IMR-90 (cell line): ENCODE results near the gene TMTC1. TPM values are rescaled to one million over a fixed set of nuclear protein-coding genes. Genes with fewer than 3 reads are reported as not detected.

Experiments
- ATAC-seq: fragments of 200-7000 bp; cut with Tn5 transposase; 2 replicates; pipeline ENCODE4 v1.9.1; 2020; ENCODE audit warnings: low read depth, mild to moderate bottlenecking, moderate library complexity
- BruUV-seq: library from RNA; stranded (reverse); fragments of 400-500 nt; replicated peaks from 2 replicates; lab custom pipeline; 2021; lab: Mats Ljungman, UMichigan
- CTCF ChIA-PET: fragments of 300-600 bp; formaldehyde crosslinking; extraction: SDS; loops from one replicate; lab custom pipeline; 2021; ENCODE audit warnings: antibody characterized with exemption; lab: Yijun Ruan, JAX
- POLR2A ChIA-PET: fragments of 300-600 bp; sonication (Branson Sonifier 250); formaldehyde crosslinking; loops from one replicate; lab custom pipeline; 2022; ENCODE audit warnings: antibody characterized with exemption; ENCODE audit not compliant: unreplicated experiment; lab: Charles Lee
- DNase-seq: peaks from one replicate; pipeline ENCODE4 v3.0.0; 2013
- H2AFZ ChIP-seq: replicated peaks from 2 replicates; pipeline ENCODE3; 2013; ENCODE audit warnings: low read length, mild to moderate bottlenecking; ENCODE audit not compliant: poor library complexity
- H2AK5ac ChIP-seq: 2 replicates; pipeline ENCODE4 v1.6.1; 2013; ENCODE audit warnings: low read depth, low read length, inconsistent platforms
- H2AK9ac ChIP-seq: replicated peaks from 2 replicates; pipeline ENCODE3; 2013; ENCODE audit warnings: mild to moderate bottlenecking, low read depth, low read length, moderate library complexity; ENCODE audit not compliant: poor library complexity
- H2BK120ac ChIP-seq: 2 replicates; pipeline ENCODE4 v1.6.1; 2013; ENCODE audit warnings: low read depth, low read length, inconsistent platforms
- H2BK15ac ChIP-seq: 3 replicates; pipeline ENCODE4 v1.6.1; 2013; ENCODE audit warnings: low read depth, low read length, inconsistent platforms
- H2BK20ac ChIP-seq: 2 replicates; pipeline ENCODE4 v1.6.1; 2013; ENCODE audit warnings: low read depth, mild to moderate bottlenecking, inconsistent platforms, low read length, moderate library complexity
- H2BK5ac ChIP-seq: 2 replicates; pipeline ENCODE4 v1.6.1; 2013; ENCODE audit warnings: mild to moderate bottlenecking, low read depth, low read length, inconsistent platforms; ENCODE audit not compliant: poor library complexity, severe bottlenecking
- H3K14ac ChIP-seq: replicated peaks from 2 replicates; pipeline ENCODE4 v1.6.1; 2013; ENCODE audit warnings: low read depth, low read length, inconsistent platforms
- H3K18ac ChIP-seq: 2 replicates; pipeline ENCODE4 v1.6.1; 2013; ENCODE audit warnings: low read depth, low read length, control low read depth
- H3K23ac ChIP-seq: 2 replicates; pipeline ENCODE4 v1.6.1; 2013; ENCODE audit warnings: low read depth, low read length, inconsistent platforms
- H3K27ac ChIP-seq: 2 replicates; pipeline ENCODE4 v1.5.1; 2013; ENCODE audit warnings: mild to moderate bottlenecking, control low read depth, low read length; ENCODE audit not compliant: insufficient read depth
- H3K27me3 ChIP-seq: 2 replicates; pipeline ENCODE4 v1.6.1; 2013; ENCODE audit warnings: low read length; ENCODE audit not compliant: control insufficient read depth, insufficient read depth
- H3K36me3 ChIP-seq: 2 replicates; pipeline ENCODE4 v1.6.1; 2013; ENCODE audit warnings: low read length, mixed read lengths; ENCODE audit not compliant: control insufficient read depth, insufficient read depth
- H3K4ac ChIP-seq: 2 replicates; pipeline ENCODE4 v1.6.1; 2013; ENCODE audit warnings: low read depth, low read length, inconsistent platforms
- H3K4me1 ChIP-seq: 2 replicates; pipeline ENCODE4 v1.6.1; 2013; ENCODE audit warnings: low read length, mixed read lengths; ENCODE audit not compliant: control insufficient read depth, insufficient read depth
- H3K4me2 ChIP-seq: 2 replicates; pipeline ENCODE4 v1.6.1; 2013; ENCODE audit warnings: low read depth, mild to moderate bottlenecking, control low read depth, low read length, moderate library complexity
- H3K4me3 ChIP-seq: 2 replicates; pipeline ENCODE4 v1.5.1; 2013; ENCODE audit warnings: low read depth, mild to moderate bottlenecking, control low read depth, low read length, moderate library complexity; ENCODE audit not compliant: insufficient read depth
- H3K56ac ChIP-seq: 2 replicates; pipeline ENCODE4 v1.6.1; 2013; ENCODE audit warnings: low read length, inconsistent platforms; ENCODE audit not compliant: insufficient read depth; ENCODE audit errors: extremely low read depth
- H3K79me1 ChIP-seq, 2 experiments: 2 replicates each; pipeline ENCODE4 v1.6.1; 2013; ENCODE audit warnings: low read length in 2 of 2, inconsistent platforms in 1 of 2, low read depth in 1 of 2
- H3K9ac ChIP-seq: 2 replicates; pipeline ENCODE4 v1.6.1; 2013; ENCODE audit warnings: low read depth, low read length, control low read depth
- H3K9me1 ChIP-seq: 2 replicates; pipeline ENCODE4 v1.6.1; 2013; ENCODE audit warnings: low read length, inconsistent platforms; ENCODE audit not compliant: insufficient read depth
- H3K9me3 ChIP-seq: 2 replicates; pipeline ENCODE4 v1.6.1; 2013; ENCODE audit warnings: low read length; ENCODE audit not compliant: control insufficient read depth, insufficient read depth
- H4K20me1 ChIP-seq: 2 replicates; pipeline ENCODE4 v1.6.1; 2013; ENCODE audit warnings: low read length, inconsistent platforms; ENCODE audit not compliant: insufficient read depth
- H4K5ac ChIP-seq: 2 replicates; pipeline ENCODE4 v1.6.1; 2013; ENCODE audit warnings: mild to moderate bottlenecking, low read depth, low read length, control low read depth
- H4K8ac ChIP-seq, 2 experiments: 2 replicates each; pipeline ENCODE4 v1.6.1; 2013; ENCODE audit warnings: low read depth in 2 of 2, low read length in 2 of 2, control low read depth in 1 of 2, inconsistent platforms in 1 of 2
- H4K91ac ChIP-seq: 2 replicates; pipeline ENCODE4 v1.6.1; 2013; ENCODE audit warnings: low read depth, low read length, inconsistent platforms; ENCODE audit not compliant: insufficient read depth
- BHLHE40 ChIP-seq: fragments of 150-350 bp; IDR thresholded peaks from 2 replicates; pipeline ENCODE4 v1.6.1; 2016; ENCODE audit warnings: mild to moderate bottlenecking, low read depth, low read length
- CEBPB ChIP-seq: IDR thresholded peaks from 2 replicates; pipeline ENCODE4 v1.6.1; 2012; ENCODE audit warnings: low read depth, low read length, improper control_type of control experiment
- CTCF ChIP-seq: conservative IDR thresholded peaks from 2 replicates; pipeline ENCODE4 v1.5.1; 2012; ENCODE audit warnings: mild to moderate bottlenecking, low read depth, low read length, improper control_type of control experiment
- FOS ChIP-seq: fragments of 150-350 bp; IDR thresholded peaks from 2 replicates; pipeline ENCODE4 v1.6.1; 2016; ENCODE audit warnings: low read depth, low read length
- MAFK ChIP-seq: IDR thresholded peaks from 2 replicates; pipeline ENCODE4 v1.6.1; 2012; ENCODE audit warnings: low read depth, low read length, improper control_type of control experiment
- MAZ ChIP-seq: IDR thresholded peaks from 2 replicates; pipeline ENCODE4 v1.6.1; 2012; ENCODE audit warnings: low read depth, mild to moderate bottlenecking, low read length, improper control_type of control experiment, moderate library complexity, borderline replicate concordance
- RCOR1 ChIP-seq: IDR thresholded peaks from 2 replicates; pipeline ENCODE4 v1.6.1; 2012; ENCODE audit warnings: mild to moderate bottlenecking, low read length, improper control_type of control experiment; ENCODE audit not compliant: insufficient replicate concordance
- SMC3 ChIP-seq: fragments of 150-350 bp; IDR thresholded peaks from 2 replicates; pipeline ENCODE4 v1.6.1; 2016; ENCODE audit warnings: low read depth, mild to moderate bottlenecking, antibody characterized with exemption, low read length, moderate library complexity
- WGBS, 2 experiments: methylation state at CpG; one replicate each; pipeline versions ENCODE4 v1.1.5 to v1.1.7; 2013; ENCODE audit warnings: missing lambda C conversion rate in 2 of 2; ENCODE audit not compliant: insufficient read length in 1 of 2; ENCODE audit errors: extremely low coverage in 2 of 2; 5-methylcytosine and 5-hydroxymethylcytosine counted together
- dilution Hi-C: fragments of 300-500 bp; cut with HindIII; formaldehyde crosslinking; loops from one replicate; pipeline ENCODE4 v1.14.3; 2018; ENCODE audit warnings: low sequenced_read_pairs; ENCODE audit not compliant: unreplicated experiment
- in situ Hi-C: fragments of 300-500 bp; cut with MboI; formaldehyde crosslinking; loops from 3 replicates; pipeline ENCODE4 v1.14.3; 2019; ENCODE audit warnings: low sequenced_read_pairs, inconsistent platforms, mixed read lengths
- intact Hi-C: fragments of 100-400 bp; cut with micrococcal nuclease; formaldehyde crosslinking; loops from 2 replicates; pipeline ENCODE4 v1.10.0; 2022
- polyA plus RNA-seq, 3 experiments: library from polyadenylated mRNA; depleted of rRNA; stranded (reverse); fragments of >200 nt; gene quantifications; 2 replicates each; pipeline ENCODE4 v1.2.3, GENCODE V29; 2012; ENCODE audit warnings: low replicate concordance in 1 of 3
- total RNA-seq: library from RNA; depleted of rRNA; stranded (reverse); fragments of >200 nt; gene quantifications from 2 replicates; pipeline ENCODE4 v1.2.3, GENCODE V29; 2012

The TMTC1 gene
- total and polyA plus RNA-seq, 2 of the 4 experiments (the other 2 are of a cell fraction), result 12.5 to 36.4 TPM

- dilution Hi-C loops, result no loop called here
- Histone ChIP-seq H2AK9ac (no peak overlapping the region), H4K5ac (no peak overlapping the region), H2BK120ac (no peak overlapping the region), H3K56ac (no peak overlapping the region), H3K4ac (no peak overlapping the region), H4K91ac (no peak overlapping the region), H3K23ac (no peak overlapping the region), H3K9ac (no peak overlapping the region), H3K27ac (no peak overlapping the region), H3K9me1 (no peaks in the 10 kb centered on the region), H3K27me3 (no peaks in the 10 kb centered on the region), H3K36me3 (peaks cover 2% of the 10 kb centered on the region; the same call in 1 of the 2 replicates), H3K18ac (no peak overlapping the region), H4K20me1 (no peaks in the 10 kb centered on the region), H4K8ac (no peak overlapping the region), H3K79me1 (no peaks in the 10 kb centered on the region), H2BK20ac (no peak overlapping the region), H3K4me3 (no peak overlapping the region), H3K4me1 (no peaks in the 10 kb centered on the region), H2AK5ac (no peak overlapping the region), H3K4me2 (no peak overlapping the region), H3K14ac (no peak overlapping the region), H2BK15ac (no peak overlapping the region), H2BK5ac (no peak overlapping the region), H3K9me3 (no peaks in the 10 kb centered on the region), H2AFZ (no peak overlapping the region)
- ChIA-PET CTCF (no interaction called here), POLR2A (no interaction called here)
- no CpG with 5 or more reads among the region's 6 CpGs for WGBS, 2 experiments
- ATAC-seq (no peak), DNase-seq (no peak)
- no TSS peak for BruUV-seq
- in situ Hi-C loops, result no loop called here
- intact Hi-C loops, result no loop called here
- TF ChIP-seq BHLHE40 (no peak), FOS (no peak), SMC3 (no peak), MAFK (no peak), MAZ (no peak), CTCF (no peak), RCOR1 (no peak), CEBPB (no peak)
Measured at GRCh38 chr12:29492891-29493290, 290.9 kb downstream of the TMTC1 start.
